Measurements from ENCODE around the gene GMPR.

Gene GMPR

GRCh38 chr6:16306334-16306733 lies 67.9 kb downstream of the GMPR start:
- DNase-seq = no peak

- no peak for DNase-seq
Observed at GRCh38 chr6:16311763-16312162, 73.4 kb downstream of the GMPR start.

- DNase-seq = no peak
Observed at GRCh38 chr6:16313732-16314131, 75.3 kb downstream of the GMPR start.

- DNase-seq = no peak
Observed at GRCh38 chr6:16314296-16314695, 75.9 kb downstream of the GMPR start.

GRCh38 chr6:16316741-16317251 lies 78.4 kb downstream of the GMPR start:
- peak; percentile 42 for DNase-seq

- DNase-seq = no peak
Observed at GRCh38 chr6:16318538-16318937, 80.2 kb downstream of the GMPR start.

GRCh38 chr6:16318953-16319720 lies 80.8 kb downstream of the GMPR start:
- no peak for DNase-seq

- DNase-seq = no peak
Observed at GRCh38 chr6:16319813-16320532, 81.6 kb downstream of the GMPR start.

GRCh38 chr6:16320533-16321340 lies 82.3 kb downstream of the GMPR start:
- no peak for DNase-seq

- DNase-seq = no peak
Observed at GRCh38 chr6:16321341-16321710, 82.9 kb downstream of the GMPR start.

GRCh38 chr6:16321826-16322225 lies 83.4 kb downstream of the GMPR start:
- DNase-seq = no peak

GRCh38 chr6:16322666-16323312 lies 84.4 kb downstream of the GMPR start:
- no peak for DNase-seq

- no peak for DNase-seq
Observed at GRCh38 chr6:16324184-16324583, 85.8 kb downstream of the GMPR start.

- DNase-seq = no peak
Observed at GRCh38 chr6:16324606-16325225, 86.3 kb downstream of the GMPR start.

GRCh38 chr6:16326531-16326930 lies 88.1 kb downstream of the GMPR start:
- no peak for DNase-seq

GRCh38 chr6:16326971-16327776 lies 88.8 kb downstream of the GMPR start:
- DNase-seq = no peak

GRCh38 chr6:16327777-16328325 lies 89.5 kb downstream of the GMPR start:
- no peak for DNase-seq

GRCh38 chr6:16329233-16329632 lies 90.8 kb downstream of the GMPR start:
- no peak for DNase-seq

GRCh38 chr6:16331384-16332174 lies 93.2 kb downstream of the GMPR start:
- peak; percentile 83 for DNase-seq

GRCh38 chr6:16332175-16332542 lies 93.8 kb downstream of the GMPR start:
- peak; percentile 71 for DNase-seq
